AG09309 (cell line): Measurements from ENCODE around the gene GUCD1.
"Not testable (repeated sequence)": the region's sequence is repeated elsewhere in the genome, so short reads cannot be mapped to it uniquely, and the experiment has no call there.

Experiments
- DNase-seq: peaks from one replicate; pipeline ENCODE4 v3.0.0-alpha.2; 2010; ENCODE audit warnings: low read depth
- H3K4me3 ChIP-seq: 2 replicates; pipeline ENCODE4 v1.5.1; 2011; ENCODE audit warnings: mild to moderate bottlenecking, low read depth, low read length, moderate library complexity; ENCODE audit not compliant: control insufficient read depth
- CTCF ChIP-seq: IDR thresholded peaks from 2 replicates; pipeline ENCODE4 v1.5.1; 2011; ENCODE audit warnings: mild to moderate bottlenecking, low read depth, low read length, inconsistent platforms; ENCODE audit not compliant: insufficient read depth, control insufficient read depth; ENCODE audit errors: missing control alignments

The GUCD1 gene

GRCh38 chr22:24535348-24535747 lies 19.6 kb downstream of the GUCD1 start:
- DNase-seq = no peak
- no peak for TF ChIP-seq CTCF
- no peak overlapping the region for H3K4me3 ChIP-seq

GRCh38 chr22:24532075-24532474 lies 22.9 kb downstream of the GUCD1 start:
- TF ChIP-seq CTCF = no peak
- DNase-seq = no peak
- no peak overlapping the region for H3K4me3 ChIP-seq

GRCh38 chr22:24530968-24531367 lies 24.0 kb downstream of the GUCD1 start:
- DNase-seq, H3K4me3 ChIP-seq: not testable (repeated sequence)

GRCh38 chr22:24529898-24530297 lies 25.0 kb downstream of the GUCD1 start:
- no peak for TF ChIP-seq CTCF
- H3K4me3 ChIP-seq = no peak overlapping the region
- DNase-seq = no peak

GRCh38 chr22:24526191-24526590 lies 28.7 kb downstream of the GUCD1 start:
- no peak for TF ChIP-seq CTCF
- DNase-seq = no peak
- H3K4me3 ChIP-seq = no peak overlapping the region

- TF ChIP-seq CTCF = peak; percentile 92
- no peak for DNase-seq
These were observed 29.4 kb downstream of the GUCD1 start for GRCh38 chr22:24525416-24526037.

GRCh38 chr22:24523873-24524272 lies 31.1 kb downstream of the GUCD1 start:
- no peak overlapping the region for H3K4me3 ChIP-seq
- TF ChIP-seq CTCF = no peak
- no peak for DNase-seq

More at GRCh38 chr22:24525416-24526037, 29.4 kb downstream of the GUCD1 start:
- no peak overlapping the region for H3K4me3 ChIP-seq
